Ovary (tissue), 9 donors: ENCODE measurements around the gene RYR2. TPM values are rescaled to one million over a fixed set of nuclear protein-coding genes. Genes with fewer than 3 reads are reported as not detected.

Experiments
- DNase-seq, 5 donors: peaks; one replicate each; pipeline ENCODE4 v3.0.0-alpha.2; 2019 to 2020
- H3K27ac ChIP-seq, 2 donors: fragments of 200-600 bp; one replicate each; pipeline versions ENCODE4 v1.5.1 to v1.8.0; 2019 to 2022
- H3K27me3 ChIP-seq: fragments of 200-600 bp; one replicate; pipeline ENCODE4 v1.8.0; 2022
- H3K36me3 ChIP-seq: fragments of 200-600 bp; sonication (generic); one replicate; pipeline ENCODE4 v1.5.1; 2019
- H3K4me1 ChIP-seq: one replicate; pipeline ENCODE4 v1.8.1; 2013; ENCODE audit warnings: mild to moderate bottlenecking, moderate library complexity; ENCODE audit not compliant: insufficient read depth
- H3K4me3 ChIP-seq: fragments of 200-600 bp; sonication (generic); one replicate; pipeline ENCODE4 v1.5.1; 2017
- H3K9me3 ChIP-seq, 2 donors: fragments of 200-600 bp in 1 of 2; sonication (generic) in 1 of 2; one replicate each; pipeline versions ENCODE4 v1.5.1 to v1.8.1; 2013 to 2019; ENCODE audit warnings: mild to moderate bottlenecking in 1 of 2, moderate library complexity in 1 of 2
- CTCF ChIP-seq, 3 donors: fragments of 450-650 bp in 2 of 3; fragments of 200-600 bp in 1 of 3; IDR thresholded peaks; one replicate each; pipeline versions ENCODE4 v1.5.1 to v1.8.0; 2016 to 2022; ENCODE audit warnings: antibody characterized with exemption in 3 of 3, mild to moderate bottlenecking in 1 of 3
- EP300 ChIP-seq: sonication (generic); formaldehyde crosslinking; IDR thresholded peaks from one replicate; pipeline ENCODE4 v1.6.1; 2017; ENCODE audit warnings: antibody characterized with exemption
- POLR2A ChIP-seq: fragments of 450-650 bp; IDR thresholded peaks from one replicate; pipeline ENCODE4 v1.6.1; 2017; ENCODE audit warnings: antibody characterized with exemption, mild to moderate bottlenecking, moderate library complexity
- WGBS, 3 donors: extraction: QIAGEN DNeasy Blood & Tissue Kit in 1 of 3; methylation state at CpG; one replicate each; pipeline versions ENCODE4 v1.1.5 to v1.1.7; 2013 to 2017; 5-methylcytosine and 5-hydroxymethylcytosine counted together
- intact Hi-C, 4 donors: fragments of 100-400 bp; cut with DNase I; formaldehyde crosslinking; loops; one replicate each; pipeline versions ENCODE4 v1.11.0 to v1.15.1; 2022 to 2023
- polyA plus RNA-seq, 2 donors: library from polyadenylated mRNA; stranded (reverse); fragments of 200-250 nt in 1 of 2; fragments of 350-450 nt in 1 of 2; fragmentation: Illumina TruSeq in 1 of 2; extraction: RNeasy Lipid Tissue Mini Kit (QIAGEN cat#74804) in 1 of 2; gene quantifications; one replicate each; pipeline ENCODE4 v1.2.3, GENCODE V29; 2013 to 2014
- total RNA-seq, 7 donors: library from RNA; depleted of rRNA in 2 of 7; stranded (reverse); fragments of >200 nt in 2 of 7; fragmentation: NEBNext Ultra II Directional in 3 of 7; extraction: Animal tissue kit (Norgen Biotek cat#: 25700) in 3 of 7; gene quantifications; one replicate each; pipeline versions ENCODE4 v1.1.0 to v1.2.4, GENCODE V29; 2016 to 2023
- donor health status: DM: no; HTN: no; CAD: no; lungs with moderate emphysema.
- donor health status: DM: no; HTN: no; CAD: no.
- donor health status: Bipolar disorder and iron deficiency.
- donor health status: DM: yes; HTN: yes; CAD: no.
- donor health status: DM: no; HTN: no; CAD: no.
- donor health status: DM: yes; HTN: yes; CAD: no.

RYR2 gene
- total and polyA plus RNA-seq, 9 donors = 3.0 to 13.8 (median 5.4) TPM

DNA sequence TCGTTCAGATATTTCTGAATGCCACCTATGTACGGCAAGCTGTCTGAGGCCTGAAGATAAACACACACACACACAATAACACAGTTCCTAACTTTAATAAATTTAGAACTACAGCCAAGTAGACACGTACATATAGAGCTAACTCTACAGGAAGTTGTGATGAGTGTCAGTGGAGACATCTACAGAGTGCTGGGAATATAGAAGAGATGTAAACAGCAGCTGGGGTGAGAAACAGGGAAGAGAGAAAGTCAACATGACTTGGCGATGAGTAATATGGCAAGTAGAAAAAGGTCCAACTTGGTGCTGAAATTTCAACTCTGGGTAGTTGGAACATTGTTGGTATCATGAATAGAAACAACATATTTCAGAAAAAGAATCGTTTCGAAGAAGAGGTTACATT, 642.3 kb downstream of the RYR2 start:
- intact Hi-C loops = no loop called here
- no peak for TF ChIP-seq EP300
- TF ChIP-seq CTCF (IDR thresholded peaks at IDR 0.05) = no peak
- no peak for TF ChIP-seq POLR2A
- DNase-seq = no peak
- Histone ChIP-seq H3K27me3 (no peaks in the 10 kb centered on the region), H3K9me3 (no peaks in the 10 kb centered on the region), H3K4me3 (no peak overlapping the region), H3K4me1 (no peaks in the 10 kb centered on the region), H3K36me3 (no peaks in the 10 kb centered on the region), H3K27ac (no peak overlapping the region)
- WGBS, 3 donors = 90 to 95% (median 92%) methylated on average over 6 of the region's 6 CpGs

DNA sequence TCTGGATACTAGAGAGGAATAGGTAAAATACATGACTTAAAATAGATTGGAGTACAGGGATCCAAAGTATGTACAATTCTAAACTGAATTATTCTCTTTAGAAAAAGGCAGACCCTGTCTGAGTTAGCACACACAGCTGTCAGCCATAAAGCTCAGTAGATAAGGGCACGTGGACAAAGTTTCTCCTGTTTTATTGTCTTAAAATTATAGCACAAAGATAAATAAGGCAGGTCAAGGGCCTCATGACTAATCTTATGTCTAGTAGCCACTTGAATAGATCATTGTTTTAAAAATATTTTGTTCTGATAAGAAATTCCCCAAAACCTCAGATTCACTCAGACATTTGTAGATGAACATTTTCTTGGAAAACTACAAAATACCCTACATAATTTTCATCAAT, 643.6 kb downstream of the RYR2 start:
- intact Hi-C loops = no loop called here
- Histone ChIP-seq H3K9me3 (no peaks in the 10 kb centered on the region), H3K4me3 (no peak overlapping the region), H3K36me3 (no peaks in the 10 kb centered on the region), H3K27me3 (no peaks in the 10 kb centered on the region), H3K27ac (no peak overlapping the region), H3K4me1 (no peaks in the 10 kb centered on the region)
- TF ChIP-seq EP300 = no peak
- TF ChIP-seq POLR2A = no peak
- TF ChIP-seq CTCF (IDR thresholded peaks at IDR 0.05) = no peak
- no peak for DNase-seq
- WGBS, 3 donors = 3 to 18% (median 11%) methylated on average over 1 of the region's 1 CpG

GRCh38 chr1:237687804-237688203, 645.8 kb downstream of the RYR2 start:
- H3K27ac ChIP-seq = no peak overlapping the region
- TF ChIP-seq POLR2A = no peak
- no peak for TF ChIP-seq CTCF (IDR thresholded peaks at IDR 0.05)
- no peak for TF ChIP-seq EP300
- no peak for DNase-seq
- intact Hi-C loops = no loop called here
- no peak overlapping the region for H3K4me3 ChIP-seq
- WGBS, 3 donors = 68 to 83% (median 77%) methylated on average over 5 of the region's 5 CpGs
- no peaks in the 10 kb centered on the region for H3K4me1 ChIP-seq
- no peaks in the 10 kb centered on the region for H3K9me3 ChIP-seq
- H3K27me3 ChIP-seq = no peaks in the 10 kb centered on the region
- no peaks in the 10 kb centered on the region for H3K36me3 ChIP-seq

DNA sequence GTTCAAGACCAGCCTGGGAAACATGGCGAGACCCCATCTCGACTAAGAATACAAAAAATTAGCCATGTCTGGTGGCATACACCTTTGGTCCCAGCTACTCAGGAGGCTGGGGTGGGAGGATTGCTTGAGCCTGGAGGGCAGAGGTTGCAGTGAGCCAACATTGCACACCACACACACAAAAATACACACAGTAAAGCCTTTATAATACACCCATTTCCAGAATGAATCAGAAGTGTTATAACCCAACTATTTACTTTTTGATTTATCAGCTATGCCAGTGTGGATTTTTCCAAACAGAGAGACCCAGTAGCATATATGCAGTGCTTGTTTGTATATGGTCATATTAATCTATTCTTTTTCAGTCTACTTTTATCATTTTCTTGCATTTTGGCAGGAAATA, 648.7 kb downstream of the RYR2 start:
- no peaks in the 10 kb centered on the region for H3K4me1 ChIP-seq
- no peaks in the 10 kb centered on the region for H3K9me3 ChIP-seq
- no peak for TF ChIP-seq EP300
- no peak for TF ChIP-seq POLR2A
- TF ChIP-seq CTCF (IDR thresholded peaks at IDR 0.05) = no peak
- no peaks in the 10 kb centered on the region for H3K27me3 ChIP-seq
- DNase-seq = no peak
- 95 to 97% (median 97%) methylated on average over 2 of the region's 2 CpGs for WGBS, 3 donors
- no peak overlapping the region for H3K4me3 ChIP-seq
- intact Hi-C loops = no loop called here
- no peak overlapping the region for H3K27ac ChIP-seq
- H3K36me3 ChIP-seq = no peaks in the 10 kb centered on the region

GRCh38 chr1:237692255-237692654, 650.3 kb downstream of the RYR2 start:
- no peak overlapping the region for H3K27ac ChIP-seq
- H3K9me3 ChIP-seq = no peaks in the 10 kb centered on the region
- TF ChIP-seq CTCF (IDR thresholded peaks at IDR 0.05) = no peak
- no peak for TF ChIP-seq EP300
- no peak for TF ChIP-seq POLR2A
- no peaks in the 10 kb centered on the region for H3K27me3 ChIP-seq
- intact Hi-C loops = no loop called here
- no peak for DNase-seq
- no peak overlapping the region for H3K4me3 ChIP-seq
- H3K36me3 ChIP-seq = no peaks in the 10 kb centered on the region
- WGBS, 3 donors = 77 to 84% (median 83%) methylated on average over 7 of the region's 7 CpGs
- no peaks in the 10 kb centered on the region for H3K4me1 ChIP-seq
